Gastrocnemius medialis (tissue), 4 donors: Measurements from ENCODE around the gene PCDH17.

ENCODE experiments used
- CTCF ChIP-seq, 5 experiments: fragments of 450-650 bp in 3 of 5; fragments of 200-600 bp in 2 of 5; sonication (generic) in 2 of 5; IDR thresholded peaks in 4 of 5; conservative IDR thresholded peaks in 1 of 5; 1 replicate in 4 of 5; 2 replicates in 1 of 5; pipeline ENCODE4 v1.5.1; 2016 to 2019; ENCODE audit warnings: antibody characterized with exemption in 5 of 5, mild to moderate bottlenecking in 3 of 5, moderate library complexity in 3 of 5
- POLR2A ChIP-seq, 2 donors: fragments of 450-650 bp; IDR thresholded peaks; one replicate each; pipeline ENCODE4 v1.6.1; 2017; ENCODE audit warnings: antibody characterized with exemption in 2 of 2, mild to moderate bottlenecking in 2 of 2, moderate library complexity in 2 of 2

- TF ChIP-seq CTCF (IDR thresholded peaks at IDR 0.05 in 4 of 5, conservative IDR thresholded peaks at IDR 0.05 in 1 of 5) (no peak), POLR2A (IDR thresholded peaks at IDR 0.05) (peak; percentile 43 to 79)
Observed at GRCh38 chr13:57629821-57630235, 1.7 kb upstream of the PCDH17 start.
